Measurements from ENCODE around the gene PPP1R36.
"Not testable (repeated sequence)": the region's sequence is repeated elsewhere in the genome, so short reads cannot be mapped to it uniquely, and the experiment has no call there.

The PPP1R36 gene

GRCh38 chr14:64566651-64567122 lies 16.9 kb downstream of the PPP1R36 start:
- in situ Hi-C loops (cut with HindIII; ENCODE audit: low sequenced_read_pairs): no loop called here
- DNase-seq (ENCODE audit: low read depth, low spot score): no peak
- no peak overlapping the region for H3K4me3 ChIP-seq (ENCODE audit: low read depth, low read length)
- TF ChIP-seq CTCF (IDR thresholded peaks at IDR 0.05; ENCODE audit: low read depth, low read length): no peak

GRCh38 chr14:64569138-64569631 lies 19.4 kb downstream of the PPP1R36 start:
- no peak overlapping the region for H3K4me3 ChIP-seq (ENCODE audit: low read depth, low read length)

GRCh38 chr14:64569646-64570045 lies 19.9 kb downstream of the PPP1R36 start:
- H3K4me3 ChIP-seq (ENCODE audit: low read depth, low read length); DNase-seq (ENCODE audit: low read depth, low spot score); in situ Hi-C loops (cut with HindIII; ENCODE audit: low sequenced_read_pairs): not testable (repeated sequence)

More at GRCh38 chr14:64569138-64569631, 19.4 kb downstream of the PPP1R36 start:
- DNase-seq (ENCODE audit: low read depth, low spot score): peak; percentile 74
- in situ Hi-C loops (cut with HindIII; ENCODE audit: low sequenced_read_pairs): no loop called here
- TF ChIP-seq CTCF (IDR thresholded peaks at IDR 0.05; ENCODE audit: low read depth, low read length): no peak

- in situ Hi-C loops (cut with HindIII; ENCODE audit: low sequenced_read_pairs): no loop called here
- H3K4me3 ChIP-seq (ENCODE audit: low read depth, low read length): no peak overlapping the region
- no peak for DNase-seq (ENCODE audit: low read depth, low spot score)
- no peak for TF ChIP-seq CTCF (IDR thresholded peaks at IDR 0.05; ENCODE audit: low read depth, low read length)
Measured at GRCh38 chr14:64572386-64573104, 22.8 kb downstream of the PPP1R36 start.

GRCh38 chr14:64573109-64573508 lies 23.3 kb downstream of the PPP1R36 start:
- TF ChIP-seq CTCF (IDR thresholded peaks at IDR 0.05; ENCODE audit: low read depth, low read length): no peak
- no peak overlapping the region for H3K4me3 ChIP-seq (ENCODE audit: low read depth, low read length)
- in situ Hi-C loops (cut with HindIII; ENCODE audit: low sequenced_read_pairs): no loop called here
- peak; percentile 57 for DNase-seq (ENCODE audit: low read depth, low spot score)

GRCh38 chr14:64574371-64575107 lies 24.8 kb downstream of the PPP1R36 start:
- no peak for DNase-seq (ENCODE audit: low read depth, low spot score)
- H3K4me3 ChIP-seq (ENCODE audit: low read depth, low read length): no peak overlapping the region
- in situ Hi-C loops (cut with HindIII; ENCODE audit: low sequenced_read_pairs): no loop called here
- no peak for TF ChIP-seq CTCF (IDR thresholded peaks at IDR 0.05; ENCODE audit: low read depth, low read length)

- H3K4me3 ChIP-seq (ENCODE audit: low read depth, low read length): no peak overlapping the region
- DNase-seq (ENCODE audit: low read depth, low spot score): no peak
- TF ChIP-seq CTCF (IDR thresholded peaks at IDR 0.05; ENCODE audit: low read depth, low read length): no peak
- in situ Hi-C loops (cut with HindIII; ENCODE audit: low sequenced_read_pairs): no loop called here
Measured at GRCh38 chr14:64577211-64577610, 27.4 kb downstream of the PPP1R36 start.

Data from astrocyte of the spinal cord (primary cell).